SW480 (cell line): ENCODE measurements around the gene CERS1.

Experiments
- DNase-seq: peaks from one replicate; pipeline ENCODE4 v3.0.0-alpha.2; 2016; ENCODE audit warnings: low spot score

CERS1 gene

GRCh38 chr19:18839465-18840287, 56.3 kb downstream of the CERS1 start:
- DNase-seq = no peak

GRCh38 chr19:18834644-18834984, 61.3 kb downstream of the CERS1 start:
- no peak for DNase-seq

- DNase-seq = peak; percentile 23
Observed at GRCh38 chr19:18833849-18834643, 61.9 kb downstream of the CERS1 start.

GRCh38 chr19:18833141-18833476, 62.8 kb downstream of the CERS1 start:
- no peak for DNase-seq

- DNase-seq = peak; percentile 45
Observed at GRCh38 chr19:18832306-18833140, 63.4 kb downstream of the CERS1 start.

- peak; percentile 85 for DNase-seq
Observed at GRCh38 chr19:18831524-18832305, 64.2 kb downstream of the CERS1 start, which contains the start of gene UPF1. Gene UPF1 (plus strand): TSS chr19:18831959. CDS start chr19:18832210, 251 bp downstream.

GRCh38 chr19:18830488-18830887, 65.5 kb downstream of the CERS1 start:
- no peak for DNase-seq

- DNase-seq = no peak
Observed at GRCh38 chr19:18828786-18829185, 67.2 kb downstream of the CERS1 start.
